Measurements from ENCODE around the gene DOCK10.

The DOCK10 gene

DNA sequence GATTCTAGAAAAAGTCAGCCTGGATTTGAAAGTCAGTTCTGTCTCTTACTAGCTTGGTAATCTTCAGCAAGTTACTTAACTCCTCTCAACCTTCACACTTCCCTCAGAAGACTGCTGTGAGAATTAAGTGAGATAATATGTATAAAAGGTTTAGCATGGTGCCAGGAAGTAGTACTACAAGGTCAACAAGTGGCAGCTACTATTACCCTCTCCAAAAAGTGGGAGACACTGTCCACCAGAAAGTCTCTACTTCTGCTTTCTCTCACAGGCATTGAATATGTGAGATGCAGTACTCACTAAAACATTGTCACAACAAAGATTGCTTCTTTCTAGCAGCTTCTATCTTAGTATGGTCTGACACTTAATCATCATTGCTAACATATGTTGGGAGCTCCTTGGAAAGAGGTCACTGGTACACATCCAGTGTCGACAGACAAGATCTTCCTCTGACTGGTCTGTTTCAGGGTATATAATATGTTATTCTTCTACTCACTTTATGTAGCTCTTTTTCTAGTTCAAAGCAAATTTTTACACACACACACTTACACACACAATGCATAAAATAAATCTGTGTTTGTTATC, 47.9 kb downstream of the DOCK10 start:
- H3K27ac ChIP-seq (ENCODE audit: low read length), result no peak overlapping the region
- ATAC-seq (ENCODE audit: insufficient read depth, low read depth) (no peak), DNase-seq (no peak)
- H3K4me1 ChIP-seq (ENCODE audit: insufficient read depth, low read length), result no peaks in the 10 kb centered on the region
- H3K9me3 ChIP-seq (ENCODE audit: insufficient read depth, low read length, severe bottlenecking), result no peaks in the 10 kb centered on the region
- peaks cover 4% of the 10 kb centered on the region; the same call in 1 of the 2 replicates for H4K20me1 ChIP-seq (ENCODE audit: insufficient read depth, low read length)
- peaks cover 8% of the 10 kb centered on the region; the same call in 1 of the 2 replicates for H3K36me3 ChIP-seq (ENCODE audit: insufficient read depth, low read length)
- H2AFZ ChIP-seq (ENCODE audit: low read depth, low read length), result no peak overlapping the region
- H3K4me3 ChIP-seq (ENCODE audit: low read depth in 1 of 2, low read length in 2 of 2), result no peak overlapping the region
- H3K27me3 ChIP-seq (ENCODE audit: insufficient read depth, low read length, poor library complexity), result no peaks in the 10 kb centered on the region
- TF ChIP-seq EZH2 (IDR thresholded peaks at IDR 0.05; ENCODE audit: borderline replicate concordance, low read depth, low read length, severe bottlenecking), result no peak
- TF ChIP-seq, protein P1, sequence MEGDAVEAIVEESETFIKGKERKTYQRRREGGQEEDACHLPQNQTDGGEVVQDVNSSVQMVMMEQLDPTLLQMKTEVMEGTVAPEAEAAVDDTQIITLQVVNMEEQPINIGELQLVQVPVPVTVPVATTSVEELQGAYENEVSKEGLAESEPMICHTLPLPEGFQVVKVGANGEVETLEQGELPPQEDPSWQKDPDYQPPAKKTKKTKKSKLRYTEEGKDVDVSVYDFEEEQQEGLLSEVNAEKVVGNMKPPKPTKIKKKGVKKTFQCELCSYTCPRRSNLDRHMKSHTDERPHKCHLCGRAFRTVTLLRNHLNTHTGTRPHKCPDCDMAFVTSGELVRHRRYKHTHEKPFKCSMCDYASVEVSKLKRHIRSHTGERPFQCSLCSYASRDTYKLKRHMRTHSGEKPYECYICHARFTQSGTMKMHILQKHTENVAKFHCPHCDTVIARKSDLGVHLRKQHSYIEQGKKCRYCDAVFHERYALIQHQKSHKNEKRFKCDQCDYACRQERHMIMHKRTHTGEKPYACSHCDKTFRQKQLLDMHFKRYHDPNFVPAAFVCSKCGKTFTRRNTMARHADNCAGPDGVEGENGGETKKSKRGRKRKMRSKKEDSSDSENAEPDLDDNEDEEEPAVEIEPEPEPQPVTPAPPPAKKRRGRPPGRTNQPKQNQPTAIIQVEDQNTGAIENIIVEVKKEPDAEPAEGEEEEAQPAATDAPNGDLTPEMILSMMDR (IDR thresholded peaks at IDR 0.05; ENCODE audit: borderline replicate concordance, extremely low read depth, low read length, poor library complexity, severe bottlenecking), result no peak
- no peak overlapping the region for H3K9ac ChIP-seq (ENCODE audit: low read depth, low read length)
- H3K79me2 ChIP-seq (ENCODE audit: insufficient read depth, low read length), result peaks cover 14% of the 10 kb centered on the region
- H3K4me2 ChIP-seq (ENCODE audit: insufficient read depth, low read length), result no peak overlapping the region

DNA sequence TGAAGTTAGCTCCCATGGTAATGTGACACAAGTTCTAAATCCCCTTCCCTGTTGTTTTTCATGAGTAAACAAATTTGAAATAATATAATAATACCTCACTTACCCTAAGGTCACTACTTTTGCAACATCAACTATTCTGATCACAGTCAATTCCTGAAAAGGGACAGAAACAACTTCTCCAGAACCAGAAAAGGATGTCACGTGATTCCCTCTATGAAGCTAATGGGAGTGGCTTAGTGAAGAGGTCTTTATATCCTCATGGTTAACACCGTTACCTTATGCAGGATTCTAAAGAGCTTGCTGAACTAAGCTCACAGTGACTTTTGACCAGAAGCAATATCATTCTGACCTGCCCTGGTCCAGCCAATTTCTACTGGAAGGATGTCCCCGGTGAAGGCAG, 51.6 kb downstream of the DOCK10 start:
- no peak for DNase-seq
- ATAC-seq (ENCODE audit: insufficient read depth, low read depth), result no peak
- Histone ChIP-seq H3K9me3 (ENCODE audit: insufficient read depth, low read length, severe bottlenecking) (no peaks in the 10 kb centered on the region), H3K79me2 (ENCODE audit: insufficient read depth, low read length) (peaks cover 10% of the 10 kb centered on the region), H3K36me3 (ENCODE audit: insufficient read depth, low read length) (peaks cover 12% of the 10 kb centered on the region; the same call in 1 of the 2 replicates), H4K20me1 (ENCODE audit: insufficient read depth, low read length) (peaks cover 10% of the 10 kb centered on the region; the same call in 1 of the 2 replicates), H3K4me3 (ENCODE audit: low read depth in 1 of 2, low read length in 2 of 2) (no peak overlapping the region), H2AFZ (ENCODE audit: low read depth, low read length) (no peak overlapping the region), H3K27me3 (ENCODE audit: insufficient read depth, low read length, poor library complexity) (no peaks in the 10 kb centered on the region), H3K27ac (ENCODE audit: low read length) (no peak overlapping the region), H3K9ac (ENCODE audit: low read depth, low read length) (no peak overlapping the region), H3K4me1 (ENCODE audit: insufficient read depth, low read length) (no peaks in the 10 kb centered on the region), H3K4me2 (ENCODE audit: insufficient read depth, low read length) (no peak overlapping the region)
- TF ChIP-seq, protein P1 (IDR thresholded peaks at IDR 0.05; ENCODE audit: borderline replicate concordance, extremely low read depth, low read length, poor library complexity, severe bottlenecking), result no peak
- TF ChIP-seq EZH2 (IDR thresholded peaks at IDR 0.05; ENCODE audit: borderline replicate concordance, low read depth, low read length, severe bottlenecking), result no peak

DNA sequence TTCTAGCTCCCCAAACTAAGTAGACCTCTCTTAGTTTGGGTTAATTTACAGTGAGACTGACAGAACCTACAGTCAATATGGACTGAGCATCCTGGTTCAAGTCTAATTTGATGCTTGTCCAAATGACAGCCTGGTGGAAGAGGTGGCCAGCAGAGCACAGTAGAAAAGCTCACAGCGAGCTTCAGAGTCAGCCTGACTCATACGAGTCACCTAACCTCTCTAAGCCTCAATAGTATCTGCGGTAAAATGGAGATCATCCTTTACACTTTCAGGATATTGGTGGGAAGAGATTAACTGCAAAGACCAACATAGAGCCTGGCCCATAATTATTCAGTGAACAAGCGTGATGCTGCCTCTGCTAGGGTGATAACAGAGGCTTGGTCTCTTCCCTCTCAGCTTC, 54.5 kb downstream of the DOCK10 start:
- Histone ChIP-seq H3K27ac (ENCODE audit: low read length) (no peak overlapping the region), H3K9ac (ENCODE audit: low read depth, low read length) (no peak overlapping the region), H2AFZ (ENCODE audit: low read depth, low read length) (no peak overlapping the region), H3K27me3 (ENCODE audit: insufficient read depth, low read length, poor library complexity) (no peaks in the 10 kb centered on the region), H3K36me3 (ENCODE audit: insufficient read depth, low read length) (peaks cover 7% of the 10 kb centered on the region; the same call in 1 of the 2 replicates), H3K79me2 (ENCODE audit: insufficient read depth, low read length) (peaks cover 9% of the 10 kb centered on the region), H3K4me2 (ENCODE audit: insufficient read depth, low read length) (no peak overlapping the region), H3K4me1 (ENCODE audit: insufficient read depth, low read length) (peaks cover 23% of the 10 kb centered on the region), H3K4me3 (ENCODE audit: low read depth in 1 of 2, low read length in 2 of 2) (no peak overlapping the region), H3K9me3 (ENCODE audit: insufficient read depth, low read length, severe bottlenecking) (no peaks in the 10 kb centered on the region), H4K20me1 (ENCODE audit: insufficient read depth, low read length) (peaks cover 10% of the 10 kb centered on the region; the same call in 1 of the 2 replicates)
- no peak for ATAC-seq (ENCODE audit: insufficient read depth, low read depth)
- TF ChIP-seq EZH2 (IDR thresholded peaks at IDR 0.05; ENCODE audit: borderline replicate concordance, low read depth, low read length, severe bottlenecking), result no peak
- TF ChIP-seq, protein P1 (IDR thresholded peaks at IDR 0.05; ENCODE audit: borderline replicate concordance, extremely low read depth, low read length, poor library complexity, severe bottlenecking), result no peak
- DNase-seq, result no peak

Data from DND-41 (cell line).